Uterus (tissue), 2 donors: Measurements from ENCODE around the gene PTX3.

Experiments
- POLR2A ChIP-seq, 2 donors: fragments of 450-650 bp; IDR thresholded peaks; one replicate each; pipeline ENCODE4 v1.6.1; 2016; ENCODE audit warnings: antibody characterized with exemption in 2 of 2, mild to moderate bottlenecking in 1 of 2, moderate library complexity in 1 of 2
- TF ChIP-seq, protein P1 (sequence below), 4 experiments: fragments of 200-600 bp in 2 of 4; fragments of 450-650 bp in 2 of 4; sonication (generic) in 2 of 4; IDR thresholded peaks; one replicate each; pipeline ENCODE4 v1.5.1; 2016 to 2019; ENCODE audit warnings: antibody characterized with exemption in 4 of 4, mild to moderate bottlenecking in 2 of 4, moderate library complexity in 1 of 4

DNA sequence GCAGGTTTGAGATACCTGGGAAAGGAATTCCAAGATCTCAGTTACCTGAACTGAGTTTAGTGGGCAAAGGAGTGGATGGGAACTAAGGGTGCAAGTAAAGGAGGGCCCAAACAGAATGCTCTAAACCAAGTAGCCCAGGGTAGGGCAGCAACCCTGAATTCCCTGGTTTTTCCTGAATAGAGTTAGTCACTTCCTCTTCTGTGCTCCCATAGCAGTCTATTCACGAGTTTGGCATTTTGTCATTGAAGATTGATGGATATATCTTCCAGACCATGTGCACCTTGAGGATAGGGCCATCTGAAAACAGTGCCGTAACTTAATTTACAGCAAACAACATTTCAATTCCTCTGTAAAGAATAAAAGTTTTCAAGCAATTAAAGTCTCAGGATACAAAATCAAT, 18.5 kb upstream of the PTX3 start:
- TF ChIP-seq, protein P1, sequence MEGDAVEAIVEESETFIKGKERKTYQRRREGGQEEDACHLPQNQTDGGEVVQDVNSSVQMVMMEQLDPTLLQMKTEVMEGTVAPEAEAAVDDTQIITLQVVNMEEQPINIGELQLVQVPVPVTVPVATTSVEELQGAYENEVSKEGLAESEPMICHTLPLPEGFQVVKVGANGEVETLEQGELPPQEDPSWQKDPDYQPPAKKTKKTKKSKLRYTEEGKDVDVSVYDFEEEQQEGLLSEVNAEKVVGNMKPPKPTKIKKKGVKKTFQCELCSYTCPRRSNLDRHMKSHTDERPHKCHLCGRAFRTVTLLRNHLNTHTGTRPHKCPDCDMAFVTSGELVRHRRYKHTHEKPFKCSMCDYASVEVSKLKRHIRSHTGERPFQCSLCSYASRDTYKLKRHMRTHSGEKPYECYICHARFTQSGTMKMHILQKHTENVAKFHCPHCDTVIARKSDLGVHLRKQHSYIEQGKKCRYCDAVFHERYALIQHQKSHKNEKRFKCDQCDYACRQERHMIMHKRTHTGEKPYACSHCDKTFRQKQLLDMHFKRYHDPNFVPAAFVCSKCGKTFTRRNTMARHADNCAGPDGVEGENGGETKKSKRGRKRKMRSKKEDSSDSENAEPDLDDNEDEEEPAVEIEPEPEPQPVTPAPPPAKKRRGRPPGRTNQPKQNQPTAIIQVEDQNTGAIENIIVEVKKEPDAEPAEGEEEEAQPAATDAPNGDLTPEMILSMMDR (IDR thresholded peaks at IDR 0.05), result no peak
- TF ChIP-seq POLR2A (IDR thresholded peaks at IDR 0.05), result no peak
